HG03342 (cell line): ENCODE measurements around the gene KANSL1.
"Not testable (repeated sequence)": the region's sequence is repeated elsewhere in the genome, so short reads cannot be mapped to it uniquely, and the experiment has no call there.

ENCODE experiments used
- ATAC-seq: cut with Tn5 transposase; IDR thresholded peaks from one replicate; pipeline ENCODE4 v1.9.1; 2021; ENCODE audit warnings: mild to moderate bottlenecking, moderate library complexity; ENCODE audit not compliant: unreplicated experiment

The KANSL1 gene

GRCh38 chr17:46117850-46118696 is 75.2 kb downstream of the KANSL1 start:
- ATAC-seq = no peak

- ATAC-seq = no peak
Measured at GRCh38 chr17:46117117-46117516, 76.1 kb downstream of the KANSL1 start.

- ATAC-seq = no peak
Measured at GRCh38 chr17:46115699-46116098, 77.5 kb downstream of the KANSL1 start.

- not testable (repeated sequence) for ATAC-seq
Measured at GRCh38 chr17:46111236-46111635, 82.0 kb downstream of the KANSL1 start.

GRCh38 chr17:46110219-46110618 is 83.0 kb downstream of the KANSL1 start:
- ATAC-seq = no peak

- ATAC-seq = no peak
Measured at GRCh38 chr17:46109603-46110189, 83.5 kb downstream of the KANSL1 start.

- no peak for ATAC-seq
Measured at GRCh38 chr17:46108550-46109110, 84.6 kb downstream of the KANSL1 start.

- no peak for ATAC-seq
Measured at GRCh38 chr17:46108120-46108519, 85.1 kb downstream of the KANSL1 start.

GRCh38 chr17:46106966-46107644 is 86.1 kb downstream of the KANSL1 start:
- no peak for ATAC-seq

GRCh38 chr17:46102806-46103205 is 90.4 kb downstream of the KANSL1 start:
- not testable (repeated sequence) for ATAC-seq

GRCh38 chr17:46101785-46102617 is 91.2 kb downstream of the KANSL1 start:
- not testable (repeated sequence) for ATAC-seq

GRCh38 chr17:46100590-46100989 is 92.6 kb downstream of the KANSL1 start:
- no peak for ATAC-seq

GRCh38 chr17:46099865-46100264 is 93.4 kb downstream of the KANSL1 start:
- no peak for ATAC-seq

- no peak for ATAC-seq
Measured at GRCh38 chr17:46097497-46097896, 95.7 kb downstream of the KANSL1 start.

GRCh38 chr17:46092991-46093390 is 100.2 kb downstream of the KANSL1 start:
- no peak for ATAC-seq

- ATAC-seq = no peak
Measured at GRCh38 chr17:46090871-46091270, 102.4 kb downstream of the KANSL1 start.

GRCh38 chr17:46089389-46089965 is 103.8 kb downstream of the KANSL1 start:
- no peak for ATAC-seq

GRCh38 chr17:46088595-46088994 is 104.6 kb downstream of the KANSL1 start:
- ATAC-seq = no peak

GRCh38 chr17:46087871-46088270 is 105.4 kb downstream of the KANSL1 start:
- ATAC-seq = not testable (repeated sequence)

- no peak for ATAC-seq
Measured at GRCh38 chr17:46086821-46087220, 106.4 kb downstream of the KANSL1 start.
